HG02938 (cell line): Measurements from ENCODE around the gene C16orf92.

Experiments
- ATAC-seq: cut with Tn5 transposase; IDR thresholded peaks from one replicate; pipeline ENCODE4 v1.9.1; 2021; ENCODE audit warnings: mild to moderate bottlenecking, moderate library complexity; ENCODE audit not compliant: unreplicated experiment

The C16orf92 gene

GRCh38 chr16:29988346-29989075 is 34.5 kb upstream of the C16orf92 start:
- ATAC-seq: no peak

- ATAC-seq: no peak
Observed at GRCh38 chr16:29989111-29989858, 33.7 kb upstream of the C16orf92 start.

DNA sequence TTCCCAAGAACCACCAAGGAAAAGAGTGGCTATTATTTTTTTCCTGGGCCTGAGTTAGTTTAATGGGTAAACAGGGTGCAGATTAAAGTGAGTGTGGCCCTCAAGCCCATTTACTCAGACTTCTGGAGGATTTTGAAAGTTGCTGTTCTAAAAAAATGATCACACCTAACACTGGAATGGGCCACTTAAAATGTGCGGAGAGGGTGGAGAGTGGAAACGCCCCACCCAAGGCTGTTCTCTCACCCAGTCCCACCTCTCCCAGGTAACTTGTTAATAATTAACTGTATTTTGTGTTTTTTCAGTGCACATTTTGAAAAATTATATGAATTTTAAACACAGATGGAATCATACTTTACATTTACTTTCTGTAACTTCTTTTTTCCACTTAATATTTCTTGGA is 33.0 kb upstream of the C16orf92 start:
- no peak for ATAC-seq

DNA sequence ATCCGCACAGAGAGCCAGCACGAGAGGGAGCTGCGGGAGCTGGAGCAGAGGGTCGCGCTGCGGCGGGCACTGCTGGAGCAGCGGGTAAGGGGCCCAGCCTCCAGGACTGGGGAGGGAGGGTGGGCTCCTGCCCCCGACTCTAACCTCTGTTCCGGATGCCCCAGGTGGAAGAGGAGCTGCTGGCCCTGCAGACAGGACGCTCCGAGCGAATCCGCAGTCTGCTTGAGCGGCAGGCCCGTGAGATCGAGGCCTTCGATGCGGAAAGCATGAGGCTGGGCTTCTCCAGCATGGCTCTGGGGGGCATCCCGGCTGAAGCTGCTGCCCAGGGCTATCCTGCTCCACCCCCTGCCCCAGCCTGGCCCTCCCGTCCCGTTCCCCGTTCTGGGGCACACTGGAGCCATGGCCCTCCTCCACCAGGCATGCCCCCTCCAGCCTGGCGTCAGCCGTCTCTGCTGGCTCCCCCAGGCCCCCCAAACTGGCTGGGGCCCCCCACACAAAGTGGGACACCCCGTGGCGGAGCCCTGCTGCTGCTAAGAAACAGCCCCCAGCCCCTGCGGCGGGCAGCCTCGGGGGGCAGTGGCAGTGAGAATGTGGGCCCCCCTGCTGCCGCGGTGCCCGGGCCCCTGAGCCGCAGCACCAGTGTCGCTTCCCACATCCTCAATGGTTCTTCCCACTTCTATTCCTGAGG is 32.0 kb upstream of the C16orf92 start:
- no peak for ATAC-seq

GRCh38 chr16:29991571-29991904 is 31.5 kb upstream of the C16orf92 start:
- no peak for ATAC-seq

DNA sequence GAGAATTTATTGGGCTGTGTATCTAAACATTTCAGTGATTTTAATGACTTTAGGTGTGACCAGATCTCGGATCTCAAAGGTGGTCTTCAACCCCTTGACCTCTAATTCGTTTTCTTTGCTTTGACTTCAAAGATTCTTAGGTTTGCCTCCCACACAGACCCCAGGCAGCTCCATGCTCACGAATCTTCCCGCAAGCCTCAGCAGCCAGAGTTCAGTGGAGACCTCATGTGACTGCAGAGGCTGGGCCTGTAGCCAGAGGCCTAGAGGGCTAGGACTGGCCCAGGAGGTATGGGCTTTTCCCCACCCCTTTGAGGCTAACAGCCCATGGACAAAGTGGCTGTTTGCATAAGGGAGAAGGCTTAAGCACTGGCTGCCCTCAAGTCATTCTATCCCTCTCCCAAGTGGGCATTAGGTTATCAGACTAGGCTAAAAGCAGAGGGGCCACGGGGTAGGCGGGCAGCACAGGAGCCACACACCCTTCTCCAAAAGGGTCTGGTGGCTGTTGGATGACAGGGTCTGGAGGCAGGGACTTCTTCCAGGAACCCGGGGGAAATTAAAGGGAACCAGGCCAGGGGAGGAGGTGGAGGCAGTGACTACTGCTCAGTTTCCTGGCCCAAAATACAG is 30.5 kb upstream of the C16orf92 start:
- ATAC-seq: no peak

DNA sequence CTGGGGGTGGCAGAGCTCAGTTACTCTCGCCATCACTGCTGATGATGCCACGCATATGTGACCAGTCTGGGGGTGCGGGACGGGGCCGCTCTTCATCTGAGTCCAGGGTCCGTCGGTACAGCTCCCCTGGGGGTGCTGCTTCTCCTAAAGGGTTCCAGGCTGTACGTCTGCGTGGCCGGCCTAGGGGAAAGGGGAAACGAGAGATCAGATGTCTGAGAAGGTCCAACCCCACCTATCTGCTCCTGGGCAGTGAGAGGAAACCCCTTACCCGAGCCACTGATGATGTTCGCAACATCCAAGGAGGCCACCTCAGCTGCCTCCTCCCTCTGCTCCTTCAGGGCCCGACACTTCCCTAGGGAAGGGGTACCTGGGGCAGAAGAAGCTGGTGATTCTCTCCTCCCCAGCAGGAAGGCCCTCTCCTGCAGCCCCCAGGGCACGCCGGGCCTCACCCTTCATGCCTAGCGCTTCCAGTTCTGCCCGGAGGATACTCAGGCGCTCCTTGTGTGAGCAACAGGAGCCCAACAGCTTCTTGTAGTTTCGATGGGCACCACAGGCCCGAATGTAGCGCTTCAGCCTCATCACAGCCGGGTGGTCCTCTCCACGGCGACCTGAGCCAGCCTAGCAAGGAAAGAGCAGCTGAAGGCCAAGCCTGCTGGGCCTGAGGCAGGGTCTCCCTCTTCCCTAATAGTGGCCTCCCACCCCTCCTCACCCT is 29.7 kb upstream of the C16orf92 start:
- no peak for ATAC-seq

DNA sequence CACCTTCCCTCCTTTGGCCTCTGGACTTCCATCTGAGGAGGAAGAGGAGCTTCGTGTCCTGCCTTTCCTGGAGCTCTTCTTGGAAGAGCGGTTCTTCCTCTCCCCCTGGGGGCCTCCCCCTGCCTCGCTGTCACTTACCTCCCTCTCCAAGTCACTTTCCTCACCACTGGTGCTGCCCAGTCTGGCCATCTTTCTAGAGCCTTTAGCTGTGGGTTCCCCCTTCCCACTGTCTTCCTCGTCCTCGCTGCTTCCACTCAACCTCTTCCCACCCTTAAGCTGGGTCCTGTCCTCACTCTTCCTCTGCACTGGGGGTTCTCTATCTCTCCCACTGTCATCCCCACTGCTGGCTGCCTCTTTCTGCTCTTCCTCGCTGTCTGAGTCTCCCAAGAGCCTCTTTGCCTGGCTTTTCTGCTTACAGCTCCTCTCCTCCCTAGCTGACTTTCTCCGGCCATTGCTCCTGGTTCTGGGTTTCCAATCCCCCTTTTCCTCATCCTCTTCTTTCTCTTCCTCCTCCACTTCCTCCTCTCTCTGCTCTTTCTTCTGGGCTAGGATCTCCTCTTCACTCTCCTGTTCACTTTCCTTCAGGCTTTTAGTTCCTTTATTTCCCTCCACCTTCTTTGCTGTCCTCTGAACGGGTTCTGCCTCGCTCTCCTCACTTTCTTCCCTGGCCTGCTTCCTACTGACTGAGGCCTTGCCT is 28.9 kb upstream of the C16orf92 start:
- ATAC-seq: no peak

DNA sequence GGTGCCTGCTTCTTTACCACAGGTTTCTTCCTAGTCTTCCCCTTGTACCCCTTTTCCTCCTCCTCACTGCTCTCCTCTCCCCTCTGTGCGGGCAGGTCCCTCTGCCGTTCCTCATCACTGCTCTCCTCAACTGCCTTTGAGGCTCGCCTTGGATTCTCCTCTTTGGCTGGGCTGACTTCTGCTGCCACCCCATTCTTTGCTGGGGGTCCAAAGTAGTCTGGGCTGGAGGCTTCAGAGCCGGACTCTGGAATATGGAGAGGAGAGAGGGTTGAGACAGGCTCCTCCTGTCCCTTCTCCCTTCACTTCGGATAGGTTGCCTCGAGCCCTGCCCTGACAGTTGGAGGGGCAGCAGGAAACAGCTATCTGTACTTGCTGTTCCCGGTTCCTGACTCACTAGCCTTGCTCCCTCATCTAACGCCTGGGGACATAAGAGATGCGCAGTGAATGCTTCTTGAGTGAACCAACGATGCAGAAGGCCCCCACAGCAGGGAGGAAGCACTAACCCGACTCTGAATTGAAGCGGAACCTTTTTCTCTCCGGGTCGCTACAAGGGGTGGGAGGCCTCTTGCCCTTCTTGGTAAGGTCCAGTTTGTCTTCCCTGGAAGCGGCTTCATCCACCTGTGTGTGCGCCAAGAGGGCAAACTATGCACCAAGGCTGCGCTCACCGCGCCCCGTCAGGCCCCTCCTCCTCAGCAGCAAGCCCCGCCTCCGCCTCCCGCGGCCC is 28.2 kb upstream of the C16orf92 start:
- ATAC-seq: no peak

- peak; percentile 43 for ATAC-seq
Observed at GRCh38 chr16:29995324-29995910, 27.6 kb upstream of the C16orf92 start, which contains the start of gene HIRIP3. TSS of gene HIRIP3 (minus strand) at chr16:29995617. CDS start at chr16:29995605, 12 bp downstream.

DNA sequence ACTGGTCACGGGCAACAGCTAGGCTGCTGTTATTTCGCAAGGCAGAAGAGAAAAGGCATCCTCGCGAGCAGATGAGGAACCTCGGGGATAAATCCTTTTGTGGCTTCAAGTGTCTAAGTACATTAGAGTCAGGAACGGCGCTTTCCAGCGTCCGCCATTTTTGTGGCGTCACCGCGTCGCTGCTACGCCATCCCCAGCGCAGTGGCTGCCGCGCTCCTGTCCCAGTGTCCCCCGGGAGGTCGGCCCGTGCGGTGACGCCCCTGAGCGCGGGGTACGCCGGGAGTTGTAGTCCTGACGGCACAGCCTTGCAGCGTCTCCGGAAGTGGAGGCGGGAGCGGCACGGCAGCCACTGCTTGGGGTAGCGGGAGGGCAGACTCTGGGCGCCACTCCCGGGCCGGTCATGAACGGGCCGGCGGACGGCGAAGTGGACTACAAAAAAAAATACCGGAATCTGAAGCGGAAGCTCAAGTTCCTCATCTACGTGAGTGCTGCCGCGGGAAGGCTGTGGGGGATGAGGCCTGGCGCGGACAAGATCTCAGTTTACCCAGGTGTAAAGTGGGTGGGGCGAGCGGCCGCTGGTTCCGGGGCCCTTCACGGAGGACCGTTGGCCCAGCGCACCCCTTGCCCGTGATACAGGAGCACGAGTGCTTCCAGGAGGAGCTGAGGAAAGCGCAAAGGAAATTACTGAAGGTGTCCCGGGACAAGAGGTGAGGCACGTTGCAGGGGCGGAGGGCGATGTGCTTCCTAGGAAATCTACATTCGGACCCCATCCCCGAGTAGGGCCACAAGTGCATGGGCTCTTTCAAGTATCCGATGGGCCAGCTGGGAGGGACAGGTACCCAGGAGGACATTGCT is 26.9 kb upstream of the C16orf92 start, which contains the start of gene INO80E:
Gene INO80E (plus strand): TSS at position 331 of the 855 bp plus-strand sequence. CDS start 70 bp downstream, at position 401.
- peak; percentile 88 for ATAC-seq

GRCh38 chr16:29996766-29997250 is 26.2 kb upstream of the C16orf92 start:
- ATAC-seq: no peak

- ATAC-seq: no peak
Observed at GRCh38 chr16:29999605-30000004, 23.4 kb upstream of the C16orf92 start.

- ATAC-seq: no peak
Observed at GRCh38 chr16:30000735-30001631, 22.0 kb upstream of the C16orf92 start.

DNA sequence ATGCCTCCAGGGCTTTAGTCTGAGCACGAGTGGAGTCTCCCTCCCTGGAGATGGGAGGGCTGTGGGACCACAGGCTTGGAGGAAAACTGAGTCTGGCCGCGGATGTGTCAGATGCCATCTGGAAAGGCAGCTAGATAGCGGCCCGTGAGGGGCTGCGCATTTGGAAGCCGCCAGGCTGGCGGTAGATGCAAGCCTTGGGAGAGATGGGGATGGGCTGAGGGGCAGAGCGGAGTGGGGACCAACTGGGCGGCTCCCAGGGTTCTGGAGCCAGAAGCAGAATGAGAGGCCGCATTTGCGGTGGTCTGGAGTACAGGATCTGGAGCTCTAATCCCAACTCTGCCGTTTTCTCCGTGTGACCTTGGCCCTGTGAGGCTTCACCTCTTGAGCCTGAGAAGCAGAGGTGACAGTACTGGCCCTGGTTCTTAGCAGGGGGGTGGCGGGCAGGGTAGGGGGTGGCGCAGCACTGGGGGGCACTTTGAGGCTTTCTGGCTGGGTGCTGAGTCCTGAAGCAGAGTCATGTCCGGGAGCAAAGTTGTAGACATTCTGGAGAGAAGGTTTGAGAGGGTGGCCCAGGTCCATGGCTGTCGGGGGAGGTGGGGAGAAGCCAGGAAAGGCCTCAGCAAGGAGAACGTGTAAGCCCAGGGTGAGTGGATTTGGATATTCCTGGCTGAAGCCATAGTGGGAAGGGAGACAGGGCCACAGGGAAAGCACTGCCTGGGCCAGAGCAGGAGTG is 20.2 kb upstream of the C16orf92 start:
- no peak for ATAC-seq
